ENCODE measurements around the gene GRIP1.

GRIP1 gene

GRCh38 chr12:66664076-66664475 lies 14.8 kb downstream of the GRIP1 start:
- no peaks in the 10 kb centered on the region for H3K9me2 ChIP-seq (replicated peaks; ENCODE audit: insufficient read depth, low read length)
- TF ChIP-seq CTCF (IDR thresholded peaks at IDR 0.05; ENCODE audit: low read length) (no peak), EZH2 (optimal IDR thresholded peaks at IDR 0.05; ENCODE audit: low read depth, low read length) (no peak), EZH2phosphoT487 (IDR thresholded peaks at IDR 0.05; ENCODE audit: low read length) (no peak)
- no peak overlapping the region for H3K9ac ChIP-seq (ENCODE audit: low read length)
- no peak overlapping the region for H3K27ac ChIP-seq (ENCODE audit: low read length)
- no peaks in the 10 kb centered on the region for H3K79me2 ChIP-seq (ENCODE audit: low read length)
- no peak overlapping the region for H2AFZ ChIP-seq (ENCODE audit: low read length)
- DNase-seq, result no peak
- H3K36me3 ChIP-seq (replicated peaks; ENCODE audit: insufficient read depth, low read length), result no peaks in the 10 kb centered on the region
- H3K27me3 ChIP-seq (replicated peaks; ENCODE audit: insufficient read depth, low read length), result no peaks in the 10 kb centered on the region
- no peak overlapping the region for H3K4me3 ChIP-seq (ENCODE audit: low read length)
- no peaks in the 10 kb centered on the region for H4K20me1 ChIP-seq (ENCODE audit: insufficient read depth, low read length)
- no peaks in the 10 kb centered on the region for H3K9me3 ChIP-seq (replicated peaks; ENCODE audit: insufficient read depth, low read length)
- no peaks in the 10 kb centered on the region for H3K4me1 ChIP-seq (ENCODE audit: low read length)
- H3F3A ChIP-seq (ENCODE audit: insufficient read depth, low read length), result no peaks in the 10 kb centered on the region
- no peak overlapping the region for H3K4me2 ChIP-seq (ENCODE audit: low read depth, low read length)

- H3K4me3 ChIP-seq (ENCODE audit: low read length), result no peak overlapping the region
- no peaks in the 10 kb centered on the region for H3K4me1 ChIP-seq (ENCODE audit: low read length)
- no peak overlapping the region for H2AFZ ChIP-seq (ENCODE audit: low read length)
- no peak for DNase-seq
- H3K9me3 ChIP-seq (replicated peaks; ENCODE audit: insufficient read depth, low read length), result no peaks in the 10 kb centered on the region
- no peak overlapping the region for H3K4me2 ChIP-seq (ENCODE audit: low read depth, low read length)
- no peaks in the 10 kb centered on the region for H3K9me2 ChIP-seq (replicated peaks; ENCODE audit: insufficient read depth, low read length)
- H4K20me1 ChIP-seq (ENCODE audit: insufficient read depth, low read length), result no peaks in the 10 kb centered on the region
- no peaks in the 10 kb centered on the region for H3K79me2 ChIP-seq (ENCODE audit: low read length)
- TF ChIP-seq CTCF (IDR thresholded peaks at IDR 0.05; ENCODE audit: low read length) (no peak), EZH2 (optimal IDR thresholded peaks at IDR 0.05; ENCODE audit: low read depth, low read length) (no peak), EZH2phosphoT487 (IDR thresholded peaks at IDR 0.05; ENCODE audit: low read length) (no peak)
- no peak overlapping the region for H3K27ac ChIP-seq (ENCODE audit: low read length)
- H3F3A ChIP-seq (ENCODE audit: insufficient read depth, low read length), result no peaks in the 10 kb centered on the region
- no peaks in the 10 kb centered on the region for H3K27me3 ChIP-seq (replicated peaks; ENCODE audit: insufficient read depth, low read length)
- H3K36me3 ChIP-seq (replicated peaks; ENCODE audit: insufficient read depth, low read length), result no peaks in the 10 kb centered on the region
- no peak overlapping the region for H3K9ac ChIP-seq (ENCODE audit: low read length)
Observed at GRCh38 chr12:66663611-66664010, 15.3 kb downstream of the GRIP1 start.

DNA sequence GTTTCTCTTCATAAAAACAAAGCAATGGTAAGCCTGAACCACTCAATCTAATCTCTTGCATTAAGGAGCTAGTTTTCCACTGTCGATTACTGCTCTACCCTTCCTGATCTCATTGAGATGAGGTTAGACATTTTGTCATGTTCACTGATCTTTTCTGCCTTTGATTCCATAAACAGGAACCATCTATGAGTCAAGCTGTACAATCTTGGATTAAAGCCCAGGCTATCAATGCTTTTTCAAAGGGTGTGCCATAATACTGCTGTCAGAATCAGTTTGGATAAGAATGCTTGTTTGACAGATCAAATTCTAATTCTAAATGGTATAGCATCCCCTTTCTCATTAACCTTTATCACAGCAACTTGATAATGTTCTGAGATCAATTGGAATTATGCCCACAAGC lies 16.1 kb downstream of the GRIP1 start:
- no peaks in the 10 kb centered on the region for H3K36me3 ChIP-seq (replicated peaks; ENCODE audit: insufficient read depth, low read length)
- H3K4me3 ChIP-seq (ENCODE audit: low read length), result no peak overlapping the region
- no peaks in the 10 kb centered on the region for H3K9me3 ChIP-seq (replicated peaks; ENCODE audit: insufficient read depth, low read length)
- no peaks in the 10 kb centered on the region for H3K27me3 ChIP-seq (replicated peaks; ENCODE audit: insufficient read depth, low read length)
- no peaks in the 10 kb centered on the region for H3F3A ChIP-seq (ENCODE audit: insufficient read depth, low read length)
- no peak overlapping the region for H3K4me2 ChIP-seq (ENCODE audit: low read depth, low read length)
- no peak for DNase-seq
- no peaks in the 10 kb centered on the region for H3K9me2 ChIP-seq (replicated peaks; ENCODE audit: insufficient read depth, low read length)
- H3K4me1 ChIP-seq (ENCODE audit: low read length), result no peaks in the 10 kb centered on the region
- no peak overlapping the region for H3K27ac ChIP-seq (ENCODE audit: low read length)
- no peaks in the 10 kb centered on the region for H4K20me1 ChIP-seq (ENCODE audit: insufficient read depth, low read length)
- TF ChIP-seq EZH2 (optimal IDR thresholded peaks at IDR 0.05; ENCODE audit: low read depth, low read length), result no peak
- TF ChIP-seq EZH2phosphoT487 (IDR thresholded peaks at IDR 0.05; ENCODE audit: low read length), result no peak
- no peak for TF ChIP-seq CTCF (IDR thresholded peaks at IDR 0.05; ENCODE audit: low read length)
- H3K9ac ChIP-seq (ENCODE audit: low read length), result no peak overlapping the region
- H2AFZ ChIP-seq (ENCODE audit: low read length), result no peak overlapping the region
- no peaks in the 10 kb centered on the region for H3K79me2 ChIP-seq (ENCODE audit: low read length)
